ENCODE results near the gene ALAD.
"Not testable (repeated sequence)": the region's sequence is repeated elsewhere in the genome, so short reads cannot be mapped to it uniquely, and the experiment has no call there.

Gene ALAD

DNA sequence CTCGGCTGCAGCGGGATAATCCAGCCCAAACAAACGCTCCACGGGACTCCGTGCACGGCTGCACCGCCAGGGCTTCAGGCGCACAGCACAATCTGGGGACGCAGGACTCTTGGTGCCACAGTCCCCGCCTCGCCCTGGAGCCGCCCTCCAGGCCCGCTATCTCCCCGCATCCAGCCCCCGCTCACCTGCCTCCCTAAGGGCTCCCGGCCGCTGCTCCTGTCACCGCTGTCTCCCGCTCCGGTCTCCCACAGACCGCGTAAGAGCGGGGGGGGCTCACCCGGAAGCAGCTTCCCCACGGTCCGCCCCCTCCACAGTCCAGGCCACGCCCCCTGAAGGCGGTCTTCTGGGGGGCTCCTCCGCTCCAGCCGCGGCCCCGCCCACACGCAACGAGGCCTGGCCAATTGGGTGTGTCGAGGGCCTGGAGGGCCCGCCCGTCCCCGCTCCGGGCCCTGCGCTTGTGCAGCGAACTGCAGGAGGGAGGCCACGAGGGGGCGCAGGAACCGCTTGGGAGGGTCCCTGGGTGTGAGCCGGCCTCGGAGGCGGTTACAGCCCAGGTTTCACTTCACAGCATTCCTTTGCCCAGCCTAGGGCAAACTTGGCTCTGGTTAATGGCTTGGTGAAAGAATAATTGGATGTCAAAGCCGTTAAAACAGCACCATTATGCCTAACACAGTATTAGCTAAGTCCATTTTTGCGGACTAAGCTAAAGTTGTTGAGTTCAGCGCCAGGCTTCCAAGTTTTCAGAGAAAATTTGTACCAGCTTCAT is at the start of gene ALAD:
Gene ALAD, minus strand, starts transcription at position 258 of the 766 bp plus-strand sequence. CDS start 7,725 bp downstream, outside the sequence.
- TF ChIP-seq, protein P1, sequence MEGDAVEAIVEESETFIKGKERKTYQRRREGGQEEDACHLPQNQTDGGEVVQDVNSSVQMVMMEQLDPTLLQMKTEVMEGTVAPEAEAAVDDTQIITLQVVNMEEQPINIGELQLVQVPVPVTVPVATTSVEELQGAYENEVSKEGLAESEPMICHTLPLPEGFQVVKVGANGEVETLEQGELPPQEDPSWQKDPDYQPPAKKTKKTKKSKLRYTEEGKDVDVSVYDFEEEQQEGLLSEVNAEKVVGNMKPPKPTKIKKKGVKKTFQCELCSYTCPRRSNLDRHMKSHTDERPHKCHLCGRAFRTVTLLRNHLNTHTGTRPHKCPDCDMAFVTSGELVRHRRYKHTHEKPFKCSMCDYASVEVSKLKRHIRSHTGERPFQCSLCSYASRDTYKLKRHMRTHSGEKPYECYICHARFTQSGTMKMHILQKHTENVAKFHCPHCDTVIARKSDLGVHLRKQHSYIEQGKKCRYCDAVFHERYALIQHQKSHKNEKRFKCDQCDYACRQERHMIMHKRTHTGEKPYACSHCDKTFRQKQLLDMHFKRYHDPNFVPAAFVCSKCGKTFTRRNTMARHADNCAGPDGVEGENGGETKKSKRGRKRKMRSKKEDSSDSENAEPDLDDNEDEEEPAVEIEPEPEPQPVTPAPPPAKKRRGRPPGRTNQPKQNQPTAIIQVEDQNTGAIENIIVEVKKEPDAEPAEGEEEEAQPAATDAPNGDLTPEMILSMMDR (conservative IDR thresholded peaks at IDR 0.05; ENCODE audit: low read depth, low read length) = peak; percentile 85
- H3K4me3 ChIP-seq (ENCODE audit: low read length) = peak within 1 kb of the TSS; percentile 90
- peak; percentile 93 for DNase-seq (ENCODE audit: low read depth)

- H3K4me3 ChIP-seq (ENCODE audit: low read length) = no peak overlapping the region
- no peak for DNase-seq (ENCODE audit: low read depth)
- TF ChIP-seq, protein P1 (conservative IDR thresholded peaks at IDR 0.05; ENCODE audit: low read depth, low read length) = no peak
These were observed 48.3 kb upstream of the ALAD start for GRCh38 chr9:113449376-113449775.

GRCh38 chr9:113446323-113446740 is 45.2 kb upstream of the ALAD start:
- TF ChIP-seq, protein P1 (conservative IDR thresholded peaks at IDR 0.05; ENCODE audit: low read depth, low read length) = peak; percentile 44
- DNase-seq (ENCODE audit: low read depth) = no peak
- H3K4me3 ChIP-seq (ENCODE audit: low read length) = no peak overlapping the region

DNA sequence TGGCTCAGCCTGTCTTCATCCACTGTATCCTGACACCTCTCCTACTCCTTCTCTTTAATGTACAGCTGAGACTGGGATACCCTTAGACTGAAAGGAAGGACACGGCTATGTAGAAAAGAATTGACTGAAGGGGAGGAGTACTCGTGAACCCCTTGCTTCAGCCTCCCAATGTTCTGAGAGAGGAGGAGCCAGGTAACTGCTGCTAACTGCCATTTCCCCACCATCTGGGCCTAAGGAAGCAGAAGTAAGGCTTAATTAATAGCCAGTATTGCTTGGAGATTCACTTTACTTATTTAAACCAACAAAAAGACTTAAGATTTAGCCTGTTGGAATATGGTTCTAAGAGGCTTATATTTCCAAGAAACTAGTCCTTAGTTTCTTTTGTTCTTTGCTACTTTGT is 43.7 kb upstream of the ALAD start:
- no peak for DNase-seq (ENCODE audit: low read depth)
- H3K4me3 ChIP-seq (ENCODE audit: low read length) = no peak overlapping the region
- TF ChIP-seq, protein P1 (conservative IDR thresholded peaks at IDR 0.05; ENCODE audit: low read depth, low read length) = no peak

DNA sequence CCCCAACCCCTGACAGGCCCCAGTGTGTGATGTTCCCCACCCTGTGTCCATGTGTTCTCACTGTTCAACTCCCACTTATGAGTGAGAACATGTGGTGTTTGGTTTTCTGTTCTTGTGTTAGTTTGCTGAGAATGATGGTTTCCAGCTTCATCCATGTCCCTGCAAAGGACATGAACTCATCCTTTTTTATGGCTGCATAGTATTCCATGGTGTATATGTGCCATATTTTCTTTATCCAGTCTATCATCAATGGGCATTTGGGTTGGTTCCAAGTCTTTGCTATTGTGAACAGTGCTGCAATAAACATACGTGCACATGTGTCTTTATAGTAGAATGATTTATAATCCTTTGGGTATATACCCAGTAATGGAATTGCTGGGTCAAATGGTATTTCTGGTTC is 36.6 kb upstream of the ALAD start:
- H3K4me3 ChIP-seq (ENCODE audit: low read length); DNase-seq (ENCODE audit: low read depth): not testable (repeated sequence)

DNA sequence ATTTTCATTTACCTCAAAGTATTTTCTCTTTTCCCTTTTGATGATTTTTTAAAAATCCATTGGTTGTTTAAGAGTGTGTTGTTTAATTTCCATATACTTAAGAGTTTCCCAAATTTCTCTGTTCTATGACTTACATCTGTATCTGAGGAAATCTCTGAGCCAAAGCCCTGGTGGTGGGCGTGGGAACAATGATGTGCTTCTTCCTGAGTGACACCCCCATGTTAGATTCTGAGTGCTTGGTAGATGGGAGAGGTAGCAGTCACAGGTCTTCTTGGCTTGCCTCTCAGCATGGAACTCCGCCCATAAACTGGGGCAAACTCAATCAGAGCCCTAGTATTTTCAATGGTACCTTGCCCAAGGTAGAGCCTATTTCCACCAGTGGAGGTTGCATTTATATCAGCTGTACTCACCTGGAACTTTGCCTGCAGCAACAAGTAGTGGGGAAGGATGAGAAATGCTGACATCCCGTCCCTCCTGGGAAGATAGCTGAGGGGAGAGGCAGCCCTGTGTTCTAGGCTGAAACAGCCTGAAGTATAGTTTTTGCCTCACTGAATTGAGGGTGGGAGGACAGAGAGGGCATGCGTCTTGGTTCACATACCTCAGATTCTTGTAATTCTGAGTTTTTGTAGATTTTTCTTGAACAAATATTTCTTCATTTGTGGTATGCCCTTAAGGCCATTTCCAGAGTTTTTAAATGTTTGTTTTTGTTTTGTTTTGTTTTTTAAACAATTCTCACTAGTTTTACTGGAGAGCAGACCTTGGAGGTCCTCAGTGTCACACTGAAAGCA is 35.8 kb upstream of the ALAD start:
- DNase-seq (ENCODE audit: low read depth) = no peak
- no peak overlapping the region for H3K4me3 ChIP-seq (ENCODE audit: low read length)
- TF ChIP-seq, protein P1 (conservative IDR thresholded peaks at IDR 0.05; ENCODE audit: low read depth, low read length) = no peak

DNA sequence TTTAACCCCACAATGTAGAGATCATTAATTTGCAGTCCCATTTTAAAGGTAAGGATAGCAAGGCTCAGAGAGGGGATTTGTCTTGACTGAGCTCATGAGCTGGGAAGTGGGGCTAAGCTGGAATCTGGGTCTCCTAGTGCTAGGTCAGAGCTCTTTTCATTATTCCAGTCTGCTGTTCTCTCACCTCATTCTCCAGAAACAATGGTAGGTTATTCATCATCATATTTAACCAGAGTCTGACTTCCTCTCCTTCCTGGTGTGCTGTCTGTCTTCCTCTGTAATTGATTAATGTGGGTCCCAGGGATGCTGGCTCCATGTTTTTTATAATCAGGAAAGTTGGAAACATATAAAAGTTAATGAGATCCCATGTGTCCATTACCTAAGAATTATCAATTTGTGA is 30.1 kb upstream of the ALAD start:
- H3K4me3 ChIP-seq (ENCODE audit: low read length) = no peak overlapping the region
- no peak for DNase-seq (ENCODE audit: low read depth)
- TF ChIP-seq, protein P1 (conservative IDR thresholded peaks at IDR 0.05; ENCODE audit: low read depth, low read length) = no peak

All from retinal pigment epithelial cell (primary cell).